Thyroid gland (tissue), 4 donors: ENCODE data around the gene GCNT4.

Experiments used
- CTCF ChIP-seq, 6 experiments: fragments of 200-600 bp in 3 of 6; fragments of 450-650 bp in 3 of 6; sonication (generic) in 3 of 6; IDR thresholded peaks; one replicate each; pipeline ENCODE4 v1.5.1; 2016 to 2019; ENCODE audit warnings: antibody characterized with exemption in 6 of 6, mild to moderate bottlenecking in 2 of 6, inconsistent platforms in 1 of 6, moderate library complexity in 1 of 6
- POLR2A ChIP-seq, 2 donors: fragments of 450-650 bp; IDR thresholded peaks; one replicate each; pipeline ENCODE4 v1.6.1; 2017; ENCODE audit warnings: antibody characterized with exemption in 2 of 2, mild to moderate bottlenecking in 2 of 2, moderate library complexity in 1 of 2

- TF ChIP-seq CTCF (IDR thresholded peaks at IDR 0.05) (no peak), POLR2A (IDR thresholded peaks at IDR 0.05) (no peak)
Observed at GRCh38 chr5:75091597-75091996, 39.2 kb upstream of the GCNT4 start.
